GM21528 (cell line): ENCODE results near the gene PSMD9.

Experiments used
- ATAC-seq: cut with Tn5 transposase; IDR thresholded peaks from one replicate; pipeline ENCODE4 v1.9.1; 2021; ENCODE audit warnings: mild to moderate bottlenecking, moderate library complexity; ENCODE audit not compliant: unreplicated experiment, low FRiP score

The PSMD9 gene

DNA sequence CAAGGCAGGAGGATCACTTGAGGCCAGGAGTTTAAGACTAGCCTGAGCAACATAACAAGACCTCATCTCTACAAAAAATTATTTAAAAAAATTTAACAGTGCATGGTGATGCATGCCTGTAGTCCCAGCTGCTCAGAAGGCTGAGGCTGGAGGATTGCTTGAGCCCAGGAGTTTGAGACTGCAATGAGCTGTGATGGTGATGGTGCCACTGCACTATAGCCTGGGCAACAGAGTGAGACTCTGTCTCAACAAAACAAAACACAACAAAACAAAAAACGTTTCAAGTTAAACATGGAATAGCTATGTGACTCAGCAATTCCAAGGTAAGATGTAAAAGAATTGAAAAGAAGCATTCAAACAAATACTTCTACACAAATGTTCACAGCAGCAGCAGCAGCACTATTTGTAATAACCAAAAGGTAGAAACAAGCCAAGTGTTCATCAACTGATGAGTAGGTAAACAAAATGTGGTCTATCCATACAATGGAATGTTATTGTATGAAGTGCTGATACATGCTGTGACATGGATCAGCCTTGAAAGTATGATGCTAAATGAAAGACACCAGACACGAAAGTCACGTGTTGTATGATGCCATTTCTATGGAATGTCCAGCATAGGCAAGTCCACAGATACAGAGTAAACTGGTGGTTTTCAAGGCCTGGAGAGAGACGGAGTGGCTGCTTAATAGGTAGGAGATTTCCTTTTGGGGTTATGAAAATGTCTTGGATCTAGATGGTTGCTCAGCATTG lies 61.2 kb downstream of the PSMD9 start:
- no peak for ATAC-seq

- ATAC-seq: no peak
Observed at GRCh38 chr12:121953117-121953692, 64.6 kb downstream of the PSMD9 start.

DNA sequence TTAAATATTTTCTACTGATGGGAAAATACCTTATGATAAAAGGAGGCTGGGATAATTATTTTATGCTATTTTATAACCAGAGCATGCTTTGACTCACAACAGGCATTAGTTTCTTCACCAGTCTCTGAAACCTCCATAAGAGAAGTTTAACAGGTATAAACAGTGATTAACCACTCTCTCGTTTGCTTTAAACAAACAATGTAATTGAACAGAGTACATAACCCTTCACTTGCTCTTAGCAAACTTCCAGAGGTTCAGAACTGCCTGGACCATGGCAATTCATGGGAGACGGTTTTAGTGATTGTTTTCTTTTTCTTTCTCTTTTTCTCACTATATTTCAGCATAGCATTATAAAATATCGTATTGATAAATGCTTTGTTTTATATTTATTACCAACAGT lies 65.1 kb downstream of the PSMD9 start:
- ATAC-seq: no peak

- ATAC-seq: no peak
Observed at GRCh38 chr12:121955258-121956237, 67.0 kb downstream of the PSMD9 start.

GRCh38 chr12:121957861-121958515 lies 69.4 kb downstream of the PSMD9 start:
- no peak for ATAC-seq

DNA sequence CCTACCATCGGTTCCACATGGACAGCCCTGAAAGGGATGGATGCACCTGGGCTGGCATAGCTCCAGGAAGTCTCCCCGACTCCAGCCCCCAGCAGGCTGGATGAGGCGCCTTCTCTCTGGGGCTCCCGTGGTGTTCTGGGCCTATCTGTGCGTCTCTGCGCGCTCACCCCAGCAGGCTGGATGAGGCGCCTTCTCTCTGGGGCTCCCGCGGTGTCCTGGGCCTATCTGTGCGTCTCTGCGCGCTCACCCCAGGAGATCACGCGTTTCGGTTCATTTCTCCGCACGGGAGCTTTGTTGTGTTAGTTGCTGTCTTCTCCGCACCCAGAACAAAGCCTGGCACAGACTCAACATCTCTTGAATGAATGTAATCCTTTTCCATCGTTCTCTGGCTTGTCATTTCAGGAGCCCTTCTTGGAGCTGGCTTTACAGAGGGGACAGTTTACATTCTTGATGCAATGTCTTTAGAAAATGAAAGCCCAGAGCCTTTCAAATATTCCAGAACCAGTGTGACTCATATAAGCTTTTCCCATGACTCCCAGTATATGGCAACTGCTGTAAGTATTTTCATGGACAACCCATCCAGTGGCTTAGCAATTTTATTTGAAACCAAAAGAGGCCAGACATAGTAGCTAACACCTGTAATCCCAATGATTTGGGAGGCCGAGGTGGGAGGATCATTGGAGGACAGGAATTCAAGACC lies 70.1 kb downstream of the PSMD9 start:
- ATAC-seq: no peak

- ATAC-seq: no peak
Observed at GRCh38 chr12:121960541-121960940, 72.0 kb downstream of the PSMD9 start.

DNA sequence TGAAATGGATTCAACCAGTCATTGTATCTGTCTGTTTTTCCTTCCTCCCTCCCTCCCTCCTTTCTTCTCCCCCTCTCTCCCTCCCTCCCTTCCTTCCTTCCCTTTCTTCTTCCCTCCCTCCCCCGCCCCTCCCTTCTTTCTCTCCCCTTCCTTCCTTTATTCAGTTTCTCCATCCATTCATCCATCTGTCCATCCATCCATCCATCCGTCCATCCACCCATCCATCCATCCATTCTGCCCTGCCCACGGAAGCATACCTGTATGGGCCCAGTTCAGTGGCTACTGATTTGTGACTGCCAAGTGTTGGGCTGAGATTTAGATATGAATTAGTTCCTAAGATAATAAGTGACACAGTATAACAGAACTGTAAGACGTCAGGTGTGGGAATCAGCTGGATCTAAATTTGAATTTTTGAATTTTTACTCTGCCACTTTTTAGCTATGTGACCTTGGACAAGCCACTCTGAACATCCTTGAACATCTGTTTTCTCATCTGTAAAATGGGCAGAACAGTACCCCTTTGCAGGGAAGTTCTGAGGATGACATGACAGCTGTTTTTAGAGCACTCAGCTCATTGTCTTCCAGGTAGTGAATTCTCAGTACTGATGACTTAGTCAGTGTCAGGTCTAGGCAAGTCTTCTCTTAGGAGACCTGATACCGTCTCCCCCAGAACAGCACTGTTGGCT lies 72.7 kb downstream of the PSMD9 start:
- no peak for ATAC-seq

GRCh38 chr12:121963341-121964018 lies 74.9 kb downstream of the PSMD9 start:
- ATAC-seq: no peak

GRCh38 chr12:121964813-121965643 lies 76.4 kb downstream of the PSMD9 start:
- ATAC-seq: no peak

DNA sequence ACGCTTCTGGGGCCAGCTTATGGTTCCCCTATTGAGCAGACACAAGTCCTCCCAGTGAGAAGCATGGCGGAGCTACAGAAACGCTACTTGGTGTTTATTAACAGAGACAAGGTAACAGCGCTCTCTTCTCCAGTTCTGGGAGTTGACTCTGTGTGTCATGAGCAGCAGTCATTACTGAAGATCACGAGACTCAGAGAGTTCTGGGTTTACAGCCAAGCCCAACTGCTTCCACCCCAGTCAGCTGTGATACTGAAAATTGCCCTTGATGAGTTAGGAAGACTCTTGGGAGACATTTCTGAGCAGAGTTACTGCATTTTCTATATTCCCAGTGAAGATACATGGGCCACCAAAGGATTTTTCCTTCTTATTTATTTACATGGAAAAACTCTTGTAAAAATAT lies 78.4 kb downstream of the PSMD9 start:
- ATAC-seq: no peak
